GM12878 (cell line): ENCODE data around the gene RAB3C. TPM values are rescaled to one million over a fixed set of nuclear protein-coding genes. Genes with fewer than 3 reads are reported as not detected.

ENCODE experiments used
- ATAC-seq: fragments of 200-7000 bp; cut with Tn5 transposase; 3 replicates; pipeline ENCODE4 v1.9.1; 2020; ENCODE audit warnings: mild to moderate bottlenecking, moderate library complexity
- BruUV-seq: library from RNA; stranded (reverse); fragments of 400-500 nt; replicated peaks from 2 replicates; lab custom pipeline; 2021; lab: Mats Ljungman, UMichigan
- CTCF ChIA-PET: fragments of 300-600 bp; sonication (Branson Sonifier 250); formaldehyde crosslinking; extraction: SDS; loops from one replicate; lab custom pipeline; 2021; ENCODE audit warnings: inconsistent platforms; lab: Yijun Ruan, JAX
- POLR2A ChIA-PET: fragments of 350-600 bp; formaldehyde crosslinking; extraction: SDS; loops from one replicate; lab custom pipeline; 2021; ENCODE audit warnings: inconsistent platforms; lab: Charles Lee
- RAD21 ChIA-PET: fragments of 300-600 bp; sonication (Branson Sonifier 250); formaldehyde crosslinking; loops from one replicate; lab custom pipeline; 2023; ENCODE audit warnings: antibody characterized with exemption; ENCODE audit not compliant: unreplicated experiment; lab: Charles Lee
- SMC1A ChIA-PET: fragments of 300-600 bp; sonication (Branson Sonifier 250); formaldehyde crosslinking; loops from one replicate; lab custom pipeline; 2023; ENCODE audit not compliant: unreplicated experiment, uncharacterized antibody; lab: Charles Lee
- DNase-seq: peaks from one replicate; pipeline ENCODE4 v3.0.0-alpha.2; 2011; ENCODE audit warnings: low read depth, low spot score
- FAIRE-seq: peaks from 3 replicates; lab custom pipeline; 2011; peaks lifted over from hg19 to GRCh38; lab: Jason Lieb, UNC
- H2AFZ ChIP-seq: 2 replicates; pipeline ENCODE4 v1.6.0; 2011; ENCODE audit warnings: low read depth, low read length, control low read depth; ENCODE audit not compliant: control insufficient read depth
- H3K27ac ChIP-seq: 2 replicates; pipeline ENCODE4 v1.5.1; 2011; ENCODE audit warnings: control low read depth; ENCODE audit not compliant: control insufficient read depth, insufficient read depth
- H3K27me3 ChIP-seq, 2 experiments: replicated peaks in 1 of 2; 2 replicates each; pipeline versions ENCODE4 v1.6.0 to v1.6.1; 2011; ENCODE audit warnings: low read length in 1 of 2; ENCODE audit not compliant: control insufficient read depth in 2 of 2, insufficient read depth in 2 of 2
- H3K36me3 ChIP-seq, 2 experiments: 2 replicates each; pipeline ENCODE4 v1.5.1; 2011; ENCODE audit warnings: low read length in 1 of 2; ENCODE audit not compliant: control insufficient read depth in 2 of 2, insufficient read depth in 2 of 2
- H3K4me1 ChIP-seq: 2 replicates; pipeline ENCODE4 v1.6.1; 2011; ENCODE audit warnings: mild to moderate bottlenecking, low read length, moderate library complexity, mixed read lengths; ENCODE audit not compliant: control insufficient read depth, insufficient read depth
- H3K4me2 ChIP-seq: 2 replicates; pipeline ENCODE4 v1.6.0; 2011; ENCODE audit warnings: control low read depth; ENCODE audit not compliant: control insufficient read depth, insufficient read depth
- H3K4me3 ChIP-seq: fragments of 200-600 bp; sonication (generic); 2 replicates; pipeline ENCODE4 v1.5.1; 2016
- H3K79me2 ChIP-seq: 2 replicates; pipeline ENCODE4 v1.6.0; 2011; ENCODE audit warnings: low read length; ENCODE audit not compliant: control insufficient read depth, insufficient read depth
- H3K9ac ChIP-seq: 2 replicates; pipeline ENCODE4 v1.8.0; 2011; ENCODE audit warnings: low read length, control low read depth, mixed read lengths; ENCODE audit not compliant: control insufficient read depth, insufficient read depth
- H3K9me3 ChIP-seq: replicated peaks from 3 replicates; pipeline ENCODE4 v1.5.1; 2011; ENCODE audit warnings: mild to moderate bottlenecking, low read length; ENCODE audit not compliant: control insufficient read depth, insufficient read depth
- H4K20me1 ChIP-seq: 2 replicates; pipeline ENCODE4 v1.6.0; 2011; ENCODE audit not compliant: control insufficient read depth, insufficient read depth
- CHD4 ChIP-seq: fragments of 200-600 bp; sonication (generic); IDR thresholded peaks from 2 replicates; pipeline ENCODE4 v1.6.1; 2016; ENCODE audit warnings: mild to moderate bottlenecking
- EED ChIP-seq: sonication (generic); IDR thresholded peaks from 2 replicates; pipeline ENCODE4 v1.6.1; 2016; ENCODE audit warnings: antibody characterized with exemption, low read depth
- JUND ChIP-seq: IDR thresholded peaks from 2 replicates; pipeline ENCODE4 v1.6.1; 2012; ENCODE audit warnings: low read depth, mild to moderate bottlenecking, low read length, improper control_type of control experiment, moderate library complexity
- NFXL1 ChIP-seq: fragments of 450-650 bp; IDR thresholded peaks from 2 replicates; pipeline ENCODE4 v1.6.1; 2017; ENCODE audit warnings: antibody characterized with exemption, mild to moderate bottlenecking, borderline replicate concordance
- NRF1 ChIP-seq: conservative IDR thresholded peaks from 2 replicates; pipeline ENCODE4 v1.6.1; 2011; ENCODE audit warnings: mild to moderate bottlenecking, low read depth, low read length, improper control_type of control experiment
- STAT1 ChIP-seq: fragments of 450-650 bp; conservative IDR thresholded peaks from 2 replicates; pipeline ENCODE4 v1.6.1; 2014; ENCODE audit warnings: antibody characterized with exemption, mild to moderate bottlenecking
- SUPT20H ChIP-seq: IDR thresholded peaks from 2 replicates; pipeline ENCODE4 v1.6.1; 2011; ENCODE audit warnings: low read depth, mild to moderate bottlenecking, low read length, moderate library complexity, borderline replicate concordance; ENCODE audit not compliant: control insufficient read depth
- WGBS: methylation state at CpG from one replicate; pipeline ENCODE4 v1.1.6; 2016; ENCODE audit warnings: low lambda C conversion rate; ENCODE audit not compliant: insufficient replicate concordance, insufficient coverage; ENCODE audit errors: missing lambda C conversion rate; 5-methylcytosine and 5-hydroxymethylcytosine counted together
- in situ Hi-C: fragments of 300-500 bp; cut with MboI; formaldehyde crosslinking; loops from 9 replicates; pipeline ENCODE4 v1.14.3; 2018; ENCODE audit warnings: mixed read lengths
- intact Hi-C: fragments of 100-400 bp; cut with micrococcal nuclease; formaldehyde crosslinking; loops from one replicate; pipeline ENCODE4 v1.14.2; 2022; ENCODE audit not compliant: unreplicated experiment
- polyA plus RNA-seq, 11 experiments: library from polyadenylated mRNA; depleted of rRNA in 4 of 11; unstranded in 6 of 11; stranded (reverse) in 5 of 11; fragments of >200 nt; fragmentation: Nextera tagmentation in 4 of 11; fragmentation: Illumina TruSeq in 1 of 11; extraction: Ambion mirVana in 4 of 11; extraction: Trizol in 1 of 11; gene quantifications; 1 replicate in 1 of 11; 2 replicates in 10 of 11; pipeline versions ENCODE4 v1.2.1 to v1.2.3, GENCODE V29; 2011 to 2016; ENCODE audit warnings: inconsistent platforms in 2 of 11, missing spikeins in 2 of 11, low read depth in 1 of 11
- total RNA-seq, 4 experiments: library from RNA; depleted of rRNA in 3 of 4; stranded (reverse); fragments of >200 nt in 3 of 4; fragmentation: Illumina TruSeq in 1 of 4; extraction: Trizol in 1 of 4; gene quantifications; 2 replicates each; pipeline versions ENCODE4 v1.2.1 to v1.2.3, GENCODE V29; 2013 to 2021
- TF ChIP-seq, protein P1 (sequence below): fragments of 450-650 bp; IDR thresholded peaks from 2 replicates; pipeline ENCODE4 v1.6.1; 2017; ENCODE audit warnings: mild to moderate bottlenecking, moderate library complexity
- TF ChIP-seq, protein P2 (sequence below): fragments of 450-650 bp; IDR thresholded peaks from 2 replicates; pipeline ENCODE4 v1.6.1; 2017; ENCODE audit warnings: mild to moderate bottlenecking, moderate library complexity

Gene RAB3C
- total and polyA plus RNA-seq, 10 of the 15 experiments (the other 5 are each of a cell fraction or from before 2014, with no cell fraction given), result not detected

DNA sequence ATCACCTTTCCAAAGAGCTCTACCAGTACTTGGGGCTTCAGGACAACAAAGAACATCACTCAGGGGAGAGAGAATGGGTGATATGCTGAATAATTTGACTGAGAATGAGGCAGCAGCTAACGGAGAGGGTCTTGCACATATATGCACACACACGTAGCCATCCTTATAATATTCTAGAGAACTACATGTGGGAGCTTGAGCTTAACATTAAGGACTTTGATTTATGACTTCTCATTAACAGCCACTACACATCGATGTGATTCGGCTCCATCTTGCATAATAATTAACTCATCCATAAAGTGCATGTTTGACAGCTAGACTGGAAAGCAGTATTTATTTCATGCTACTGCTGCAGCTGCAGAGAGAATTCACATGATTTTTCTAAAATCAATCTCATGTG, 163.4 kb downstream of the RAB3C start:
- H3K36me3 ChIP-seq, result no peaks in the 10 kb centered on the region
- CTCF ChIA-PET, result interaction anchor here (1.0 kb wide), 1 partner anchor 128 kb away, joined by 3 read pairs; no protein-coding TSS in a partner anchor
- TF ChIP-seq CHD4, result no peak
- TF ChIP-seq STAT1, result no peak
- TF ChIP-seq, protein P1, sequence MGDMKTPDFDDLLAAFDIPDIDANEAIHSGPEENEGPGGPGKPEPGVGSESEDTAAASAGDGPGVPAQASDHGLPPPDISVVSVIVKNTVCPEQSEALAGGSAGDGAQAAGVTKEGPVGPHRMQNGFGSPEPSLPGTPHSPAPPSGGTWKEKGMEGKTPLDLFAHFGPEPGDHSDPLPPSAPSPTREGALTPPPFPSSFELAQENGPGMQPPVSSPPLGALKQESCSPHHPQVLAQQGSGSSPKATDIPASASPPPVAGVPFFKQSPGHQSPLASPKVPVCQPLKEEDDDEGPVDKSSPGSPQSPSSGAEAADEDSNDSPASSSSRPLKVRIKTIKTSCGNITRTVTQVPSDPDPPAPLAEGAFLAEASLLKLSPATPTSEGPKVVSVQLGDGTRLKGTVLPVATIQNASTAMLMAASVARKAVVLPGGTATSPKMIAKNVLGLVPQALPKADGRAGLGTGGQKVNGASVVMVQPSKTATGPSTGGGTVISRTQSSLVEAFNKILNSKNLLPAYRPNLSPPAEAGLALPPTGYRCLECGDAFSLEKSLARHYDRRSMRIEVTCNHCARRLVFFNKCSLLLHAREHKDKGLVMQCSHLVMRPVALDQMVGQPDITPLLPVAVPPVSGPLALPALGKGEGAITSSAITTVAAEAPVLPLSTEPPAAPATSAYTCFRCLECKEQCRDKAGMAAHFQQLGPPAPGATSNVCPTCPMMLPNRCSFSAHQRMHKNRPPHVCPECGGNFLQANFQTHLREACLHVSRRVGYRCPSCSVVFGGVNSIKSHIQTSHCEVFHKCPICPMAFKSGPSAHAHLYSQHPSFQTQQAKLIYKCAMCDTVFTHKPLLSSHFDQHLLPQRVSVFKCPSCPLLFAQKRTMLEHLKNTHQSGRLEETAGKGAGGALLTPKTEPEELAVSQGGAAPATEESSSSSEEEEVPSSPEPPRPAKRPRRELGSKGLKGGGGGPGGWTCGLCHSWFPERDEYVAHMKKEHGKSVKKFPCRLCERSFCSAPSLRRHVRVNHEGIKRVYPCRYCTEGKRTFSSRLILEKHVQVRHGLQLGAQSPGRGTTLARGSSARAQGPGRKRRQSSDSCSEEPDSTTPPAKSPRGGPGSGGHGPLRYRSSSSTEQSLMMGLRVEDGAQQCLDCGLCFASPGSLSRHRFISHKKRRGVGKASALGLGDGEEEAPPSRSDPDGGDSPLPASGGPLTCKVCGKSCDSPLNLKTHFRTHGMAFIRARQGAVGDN, result no peak
- TF ChIP-seq NRF1, result no peak
- no peak for TF ChIP-seq EED
- no peak for TF ChIP-seq SUPT20H
- TF ChIP-seq JUND, result no peak
- TF ChIP-seq NFXL1, result no peak
- TF ChIP-seq, protein P2, sequence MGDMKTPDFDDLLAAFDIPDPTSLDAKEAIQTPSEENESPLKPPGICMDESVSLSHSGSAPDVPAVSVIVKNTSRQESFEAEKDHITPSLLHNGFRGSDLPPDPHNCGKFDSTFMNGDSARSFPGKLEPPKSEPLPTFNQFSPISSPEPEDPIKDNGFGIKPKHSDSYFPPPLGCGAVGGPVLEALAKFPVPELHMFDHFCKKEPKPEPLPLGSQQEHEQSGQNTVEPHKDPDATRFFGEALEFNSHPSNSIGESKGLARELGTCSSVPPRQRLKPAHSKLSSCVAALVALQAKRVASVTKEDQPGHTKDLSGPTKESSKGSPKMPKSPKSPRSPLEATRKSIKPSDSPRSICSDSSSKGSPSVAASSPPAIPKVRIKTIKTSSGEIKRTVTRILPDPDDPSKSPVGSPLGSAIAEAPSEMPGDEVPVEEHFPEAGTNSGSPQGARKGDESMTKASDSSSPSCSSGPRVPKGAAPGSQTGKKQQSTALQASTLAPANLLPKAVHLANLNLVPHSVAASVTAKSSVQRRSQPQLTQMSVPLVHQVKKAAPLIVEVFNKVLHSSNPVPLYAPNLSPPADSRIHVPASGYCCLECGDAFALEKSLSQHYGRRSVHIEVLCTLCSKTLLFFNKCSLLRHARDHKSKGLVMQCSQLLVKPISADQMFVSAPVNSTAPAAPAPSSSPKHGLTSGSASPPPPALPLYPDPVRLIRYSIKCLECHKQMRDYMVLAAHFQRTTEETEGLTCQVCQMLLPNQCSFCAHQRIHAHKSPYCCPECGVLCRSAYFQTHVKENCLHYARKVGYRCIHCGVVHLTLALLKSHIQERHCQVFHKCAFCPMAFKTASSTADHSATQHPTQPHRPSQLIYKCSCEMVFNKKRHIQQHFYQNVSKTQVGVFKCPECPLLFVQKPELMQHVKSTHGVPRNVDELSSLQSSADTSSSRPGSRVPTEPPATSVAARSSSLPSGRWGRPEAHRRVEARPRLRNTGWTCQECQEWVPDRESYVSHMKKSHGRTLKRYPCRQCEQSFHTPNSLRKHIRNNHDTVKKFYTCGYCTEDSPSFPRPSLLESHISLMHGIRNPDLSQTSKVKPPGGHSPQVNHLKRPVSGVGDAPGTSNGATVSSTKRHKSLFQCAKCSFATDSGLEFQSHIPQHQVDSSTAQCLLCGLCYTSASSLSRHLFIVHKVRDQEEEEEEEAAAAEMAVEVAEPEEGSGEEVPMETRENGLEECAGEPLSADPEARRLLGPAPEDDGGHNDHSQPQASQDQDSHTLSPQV, result no peak
- no peak for FAIRE-seq
- no peaks in the 10 kb centered on the region for H3K9me3 ChIP-seq
- no peak overlapping the region for H3K27ac ChIP-seq
- WGBS, result 49% methylated on average over 4 of the region's 4 CpGs
- no peak overlapping the region for H2AFZ ChIP-seq
- H3K9ac ChIP-seq, result no peak overlapping the region
- intact Hi-C loops, result no loop called here
- POLR2A ChIA-PET, result interaction anchor here (0.6 to 1.1 kb wide), 2 partner anchors 83 to 145 kb away, joined by 3 to 7 read pairs; no protein-coding TSS in a partner anchor
- in situ Hi-C loops, result no loop called here
- no peaks in the 10 kb centered on the region for H4K20me1 ChIP-seq
- no peak for DNase-seq
- ATAC-seq, result no peak
- no peaks in the 10 kb centered on the region for H3K79me2 ChIP-seq
- H3K27me3 ChIP-seq, result no peaks in the 10 kb centered on the region
- BruUV-seq, result no TSS peak
- no peak overlapping the region for H3K4me3 ChIP-seq
- no peaks in the 10 kb centered on the region for H3K4me1 ChIP-seq
- no peak overlapping the region for H3K4me2 ChIP-seq
- RAD21 ChIA-PET, result no interaction called here
- SMC1A ChIA-PET, result interaction anchor here (0.7 to 1.4 kb wide), 7 partner anchors 9 to 1525 kb away, joined by 3 to 5 read pairs (median 4); no protein-coding TSS in a partner anchor
